Vagina (tissue), 2 donors: ENCODE measurements around the gene MRPS17. TPM values are rescaled to one million over a fixed set of nuclear protein-coding genes. Genes with fewer than 3 reads are reported as not detected.

ENCODE experiments used
- DNase-seq, 2 donors: peaks; one replicate each; pipeline ENCODE4 v3.0.0-alpha.2; 2017; ENCODE audit errors: extremely low spot score in 2 of 2
- H3K27ac ChIP-seq: fragments of 200-600 bp; sonication (generic); one replicate; pipeline ENCODE4 v1.5.1; 2019
- H3K27me3 ChIP-seq: fragments of 200-600 bp; sonication (generic); one replicate; pipeline ENCODE4 v1.5.1; 2019
- H3K36me3 ChIP-seq, 2 donors: fragments of 200-600 bp; sonication (generic); one replicate each; pipeline ENCODE4 v1.5.1; 2017 to 2019
- H3K4me1 ChIP-seq: fragments of 200-600 bp; sonication (generic); one replicate; pipeline ENCODE4 v1.5.1; 2019
- H3K4me3 ChIP-seq, 2 donors: fragments of 200-600 bp; sonication (generic); 1 replicate in 1 of 2; 2 replicates in 1 of 2; pipeline ENCODE4 v1.5.1; 2016 to 2019
- H3K9me3 ChIP-seq: fragments of 200-600 bp; sonication (generic); one replicate; pipeline ENCODE4 v1.5.1; 2019
- CTCF ChIP-seq, 3 experiments: fragments of 450-650 bp in 2 of 3; fragments of 200-600 bp in 1 of 3; sonication (generic) in 1 of 3; IDR thresholded peaks; one replicate each; pipeline ENCODE4 v1.5.1; 2017 to 2019; ENCODE audit warnings: antibody characterized with exemption in 3 of 3, mild to moderate bottlenecking in 2 of 3, moderate library complexity in 2 of 3
- POLR2A ChIP-seq, 2 donors: fragments of 450-650 bp; IDR thresholded peaks; one replicate each; pipeline ENCODE4 v1.6.1; 2017; ENCODE audit warnings: antibody characterized with exemption in 2 of 2, mild to moderate bottlenecking in 2 of 2, moderate library complexity in 2 of 2
- POLR2AphosphoS5 ChIP-seq, 2 donors: sonication (generic); formaldehyde crosslinking; IDR thresholded peaks; one replicate each; pipeline ENCODE4 v1.9.0; 2017; ENCODE audit warnings: antibody characterized with exemption in 2 of 2, mild to moderate bottlenecking in 2 of 2, low read depth in 1 of 2; ENCODE audit not compliant: insufficient read depth in 1 of 2
- intact Hi-C: fragments of 100-400 bp; cut with DNase I; formaldehyde crosslinking; loops from one replicate; pipeline ENCODE4 v1.15.1; 2023
- total RNA-seq: library from RNA; depleted of rRNA; stranded (reverse); fragments of >200 nt; gene quantifications from one replicate; pipeline ENCODE4 v1.2.3, GENCODE V29; 2016

Gene MRPS17
- total RNA-seq, 1 donor from 2014 or later = 5.6 TPM

- Histone ChIP-seq H3K27ac (peak within 1 kb of the TSS; percentile 94), H3K9me3 (no peaks in the 10 kb centered on the region), H3K36me3 (no peaks in the 10 kb centered on the region), H3K27me3 (no peaks in the 10 kb centered on the region), H3K4me3 (peak within 1 kb of the TSS; percentile 58 to 73), H3K4me1 (peaks cover 49% of the 10 kb centered on the region)
- no peak for DNase-seq
- peak in 1 of 3 experiments; percentile 55 for TF ChIP-seq CTCF (IDR thresholded peaks at IDR 0.05)
- TF ChIP-seq POLR2A (IDR thresholded peaks at IDR 0.05) = no peak
- no peak for TF ChIP-seq POLR2AphosphoS5 (IDR thresholded peaks at IDR 0.05; ENCODE audit: insufficient read depth in 1 of 2, low read depth in 1 of 2)
- intact Hi-C loops = loop anchor here (5.0 kb wide), 1 partner anchor 77 kb away; the partner anchor contains the start of gene ZNF713
These were observed 12.8 kb downstream of the MRPS17 start, which contains the start of gene NIPSNAP2 for GRCh38 chr7:55964261-55965099. NIPSNAP2 (plus strand) TSS chr7:55964585; CDS start chr7:55964610, 25 bp downstream.

DNA sequence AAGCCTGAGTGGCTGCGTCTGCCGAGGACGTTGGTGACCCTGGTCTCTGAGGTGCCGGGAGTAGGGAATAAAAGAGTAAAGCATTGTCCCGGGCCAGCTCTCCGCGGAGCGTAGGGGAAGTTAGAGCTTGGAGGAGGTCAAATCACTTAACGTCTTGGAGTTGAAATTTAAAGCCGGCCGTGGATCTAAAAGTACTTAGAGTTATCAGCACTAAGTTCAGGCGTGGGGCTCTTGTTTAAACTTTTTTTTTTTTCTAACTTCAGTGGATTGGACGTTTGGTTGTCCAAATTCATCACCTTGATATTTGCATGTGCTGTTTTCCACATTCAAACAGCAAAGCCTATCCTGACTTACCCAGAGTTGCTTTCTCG is 13.4 kb downstream of the MRPS17 start:
- Histone ChIP-seq H3K36me3 (no peaks in the 10 kb centered on the region), H3K27me3 (no peaks in the 10 kb centered on the region), H3K4me1 (peaks cover 49% of the 10 kb centered on the region), H3K4me3 (peak overlapping the region; percentile 58 to 73), H3K27ac (peak overlapping the region; percentile 94), H3K9me3 (no peaks in the 10 kb centered on the region)
- intact Hi-C loops = no loop called here
- no peak for TF ChIP-seq POLR2AphosphoS5 (IDR thresholded peaks at IDR 0.05; ENCODE audit: insufficient read depth in 1 of 2, low read depth in 1 of 2)
- no peak for TF ChIP-seq POLR2A (IDR thresholded peaks at IDR 0.05)
- no peak for TF ChIP-seq CTCF (IDR thresholded peaks at IDR 0.05)
- DNase-seq = no peak

DNA sequence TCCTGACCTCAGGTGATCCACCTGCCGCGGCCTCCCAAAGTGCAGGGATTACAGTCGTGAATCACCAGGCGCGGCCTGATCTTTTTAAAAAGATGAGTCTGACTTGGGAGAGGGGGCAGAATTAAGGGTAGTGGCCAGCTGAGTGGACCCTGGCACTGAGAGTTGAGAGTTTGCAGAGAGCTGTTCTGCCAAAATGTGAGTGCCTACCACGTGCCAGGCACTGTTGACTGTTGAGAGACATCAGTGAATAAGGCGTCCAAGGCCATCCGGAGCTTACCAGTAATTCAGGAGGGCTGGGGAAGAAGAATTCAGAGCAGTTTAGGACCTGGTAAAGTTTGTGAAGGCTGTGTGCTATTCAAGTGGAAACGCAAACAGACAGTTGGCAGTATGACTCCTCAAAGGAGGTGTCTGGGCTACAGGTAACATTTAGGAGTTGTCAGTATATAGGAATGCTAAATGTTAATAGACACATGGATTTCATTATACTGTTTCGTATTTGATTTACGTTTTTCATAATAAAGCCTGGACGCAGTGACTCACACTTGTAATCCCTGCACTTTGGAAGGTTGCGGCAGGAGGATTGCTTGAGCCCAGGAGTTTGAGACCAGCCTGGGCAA is 14.2 kb downstream of the MRPS17 start:
- Histone ChIP-seq H3K4me3 (peak overlapping the region; percentile 58 to 73), H3K9me3 (no peaks in the 10 kb centered on the region), H3K4me1 (peaks cover 49% of the 10 kb centered on the region), H3K27me3 (no peaks in the 10 kb centered on the region), H3K27ac (peak overlapping the region; percentile 94), H3K36me3 (no peaks in the 10 kb centered on the region)
- intact Hi-C loops = no loop called here
- TF ChIP-seq CTCF (IDR thresholded peaks at IDR 0.05) = no peak
- TF ChIP-seq POLR2A (IDR thresholded peaks at IDR 0.05) = no peak
- TF ChIP-seq POLR2AphosphoS5 (IDR thresholded peaks at IDR 0.05; ENCODE audit: insufficient read depth in 1 of 2, low read depth in 1 of 2) = no peak
- no peak for DNase-seq

DNA sequence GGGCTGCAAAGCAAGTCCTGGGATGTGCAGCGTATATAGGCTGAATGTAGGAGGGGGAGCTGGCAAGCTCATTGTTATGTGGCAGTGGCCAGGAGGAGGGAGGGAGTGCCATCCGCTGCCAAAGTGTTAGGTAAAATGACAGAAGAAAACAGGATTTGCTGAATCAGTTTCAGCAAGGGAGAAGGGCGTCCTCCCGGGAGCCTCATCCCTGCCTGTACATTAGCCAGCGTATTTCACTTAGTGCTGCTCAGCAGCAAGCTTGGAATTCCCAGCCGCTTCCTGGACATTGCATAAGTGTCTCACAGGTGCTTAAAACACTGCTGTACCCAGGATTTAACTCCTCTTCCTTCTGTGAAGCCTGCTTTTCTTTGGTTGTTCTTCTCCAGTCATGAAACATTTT is 15.2 kb downstream of the MRPS17 start:
- no peaks in the 10 kb centered on the region for H3K9me3 ChIP-seq
- no peak for TF ChIP-seq POLR2AphosphoS5 (IDR thresholded peaks at IDR 0.05; ENCODE audit: insufficient read depth in 1 of 2, low read depth in 1 of 2)
- no peak for TF ChIP-seq CTCF (IDR thresholded peaks at IDR 0.05)
- TF ChIP-seq POLR2A (IDR thresholded peaks at IDR 0.05) = no peak
- peaks cover 49% of the 10 kb centered on the region for H3K4me1 ChIP-seq
- H3K36me3 ChIP-seq = no peaks in the 10 kb centered on the region
- H3K27ac ChIP-seq = no peak overlapping the region
- no peak for DNase-seq
- H3K27me3 ChIP-seq = no peaks in the 10 kb centered on the region
- intact Hi-C loops = no loop called here
- no peak overlapping the region for H3K4me3 ChIP-seq
